H4 (cell line): ENCODE measurements around the gene ALAD. TPM values are rescaled to one million over a fixed set of nuclear protein-coding genes. Genes with fewer than 3 reads are reported as not detected.

Source experiments
- DNase-seq: peaks from one replicate; pipeline ENCODE4 v3.0.0-alpha.2; 2015; ENCODE audit warnings: low spot score
- total RNA-seq: library from RNA; depleted of rRNA; stranded (reverse); fragments of >200 nt; shearing (Covaris generic); gene quantifications from 2 replicates; pipeline ENCODE4 v1.2.3, GENCODE V29; 2014; rRNA removed

ALAD gene
- total RNA-seq, 1 experiment from 2014 or later = 6.3 TPM

DNA sequence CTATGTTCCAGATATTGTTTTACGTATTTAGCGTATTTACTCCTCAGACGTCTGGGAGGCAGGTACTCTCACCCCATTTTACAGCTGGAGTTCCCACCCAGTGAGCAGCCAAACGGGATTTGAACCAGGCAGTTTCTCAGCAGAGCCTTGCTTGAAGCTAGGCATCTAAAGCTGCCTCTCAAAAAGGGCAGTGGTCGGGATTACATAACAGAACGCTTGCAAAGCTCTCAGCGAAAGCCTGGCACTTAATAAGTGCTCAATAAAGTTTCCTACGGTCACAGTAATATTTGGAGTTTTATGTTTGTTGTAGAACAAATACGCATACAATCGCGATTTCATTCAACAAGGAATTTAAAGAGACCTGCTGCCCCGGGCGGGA lies 52.0 kb downstream of the ALAD start:
- no peak for DNase-seq

DNA sequence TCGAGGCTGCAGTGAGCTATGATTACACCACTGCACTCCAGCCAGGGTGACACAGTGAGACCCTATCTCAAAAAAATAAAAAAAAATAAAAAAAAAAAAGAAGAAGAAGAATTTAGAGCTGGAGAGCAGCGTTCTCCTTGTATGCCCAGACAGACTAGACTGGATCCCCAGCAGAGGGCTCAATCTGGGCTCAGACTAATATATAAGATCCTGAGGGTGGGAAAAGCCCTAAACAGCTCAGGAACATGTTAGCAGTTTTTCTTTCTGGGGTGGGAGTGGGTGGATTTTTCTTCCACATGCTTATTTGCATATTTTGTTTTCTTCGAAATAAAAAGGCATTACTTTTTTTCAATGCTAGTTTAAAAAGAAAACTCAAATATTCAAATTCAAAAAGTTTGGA lies 52.6 kb downstream of the ALAD start:
- DNase-seq = no peak

DNA sequence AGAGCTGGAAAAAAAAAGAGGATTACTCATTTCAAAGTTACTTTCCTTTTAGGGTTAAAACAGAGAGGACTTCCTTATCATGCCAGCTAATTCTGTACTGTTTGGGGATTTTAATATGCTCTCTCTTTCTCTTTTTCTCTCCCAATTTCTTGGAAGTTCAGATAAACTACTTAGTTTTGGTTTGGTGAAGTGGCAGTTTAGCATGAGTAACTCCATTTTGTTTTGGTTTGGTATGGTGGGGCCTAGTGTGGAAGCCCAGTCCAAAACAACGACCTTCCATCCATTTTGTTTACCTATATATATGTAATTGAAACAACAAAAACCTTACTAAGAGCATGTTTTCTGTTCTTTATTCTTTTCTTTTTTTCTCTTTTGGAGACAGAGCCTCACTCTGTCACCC lies 55.4 kb downstream of the ALAD start:
- no peak for DNase-seq

DNA sequence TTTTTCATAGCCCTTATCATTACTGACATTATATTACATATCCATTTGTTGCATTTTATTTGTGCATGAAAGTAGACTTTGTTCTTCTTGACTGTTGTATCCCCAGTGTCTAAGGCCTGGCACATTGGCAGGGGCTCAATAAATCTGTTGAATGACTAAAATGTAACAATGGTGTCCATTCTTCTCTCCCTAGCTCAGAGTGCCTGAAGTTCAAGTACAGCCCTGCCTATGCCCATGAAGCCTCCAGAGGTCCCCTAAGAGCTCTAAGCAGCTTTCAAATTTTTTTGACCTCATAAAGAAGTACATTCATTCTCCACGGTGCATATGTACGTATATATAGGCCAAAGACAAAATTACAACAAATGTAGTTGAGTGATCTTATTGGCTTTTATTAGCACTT lies 55.9 kb downstream of the ALAD start:
- DNase-seq = no peak

DNA sequence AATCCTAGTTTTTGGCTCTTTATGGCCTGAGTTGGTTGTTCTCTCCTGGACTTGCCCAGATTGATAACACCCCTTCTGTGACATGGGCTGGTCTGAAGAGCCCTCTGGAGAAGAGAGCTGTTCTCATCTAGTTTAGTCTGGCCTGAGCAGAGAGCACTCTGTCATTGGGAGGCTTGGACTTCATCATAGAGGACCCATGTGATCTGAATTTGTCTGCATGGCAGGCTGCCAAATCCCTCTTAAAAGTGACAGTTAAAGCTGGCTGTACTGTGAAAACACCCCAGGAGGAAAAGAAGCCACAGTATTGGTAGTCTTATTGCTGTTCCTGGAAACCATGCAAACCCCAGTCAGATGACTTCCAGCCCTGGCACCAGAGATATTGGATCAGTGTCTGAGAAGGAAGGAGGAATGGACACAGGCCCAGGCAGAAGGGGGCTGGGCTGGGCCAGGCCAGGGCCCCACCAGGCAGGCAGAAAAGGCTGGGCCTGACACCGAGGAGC lies 57.3 kb downstream of the ALAD start:
- DNase-seq = peak; percentile 75

DNA sequence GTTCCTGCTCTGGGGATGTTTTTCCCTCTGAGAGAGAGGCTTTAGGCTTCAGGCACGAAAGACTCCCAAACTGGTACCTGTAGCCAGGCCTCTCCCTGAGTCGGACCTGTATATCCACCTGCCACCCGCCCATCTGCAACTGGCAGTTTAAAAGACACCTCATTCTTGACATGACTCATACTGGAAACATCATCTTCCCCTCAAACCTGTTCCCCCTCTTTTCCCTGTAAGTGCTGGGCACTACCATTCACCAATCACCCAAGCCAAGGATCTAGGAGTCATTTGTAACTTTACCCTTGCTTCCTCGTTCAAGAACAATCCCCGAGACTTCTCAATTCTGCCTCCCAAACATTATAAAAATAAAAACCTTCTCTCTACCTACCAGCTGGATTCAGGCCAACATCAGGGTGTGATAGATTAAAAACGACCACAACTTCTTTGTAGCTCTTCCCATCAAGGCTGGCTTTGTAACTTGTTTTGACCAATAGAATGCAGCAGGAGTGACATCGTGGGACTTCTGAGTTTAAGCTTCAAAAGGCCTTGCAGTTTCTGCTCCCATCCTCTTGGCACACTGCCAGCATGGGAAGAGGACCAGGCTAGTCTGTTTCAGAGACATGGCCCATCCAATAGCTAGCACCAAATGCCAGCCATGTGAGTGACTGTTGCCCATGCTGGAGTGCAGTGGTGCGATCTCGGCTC lies 59.2 kb downstream of the ALAD start:
- DNase-seq = no peak

DNA sequence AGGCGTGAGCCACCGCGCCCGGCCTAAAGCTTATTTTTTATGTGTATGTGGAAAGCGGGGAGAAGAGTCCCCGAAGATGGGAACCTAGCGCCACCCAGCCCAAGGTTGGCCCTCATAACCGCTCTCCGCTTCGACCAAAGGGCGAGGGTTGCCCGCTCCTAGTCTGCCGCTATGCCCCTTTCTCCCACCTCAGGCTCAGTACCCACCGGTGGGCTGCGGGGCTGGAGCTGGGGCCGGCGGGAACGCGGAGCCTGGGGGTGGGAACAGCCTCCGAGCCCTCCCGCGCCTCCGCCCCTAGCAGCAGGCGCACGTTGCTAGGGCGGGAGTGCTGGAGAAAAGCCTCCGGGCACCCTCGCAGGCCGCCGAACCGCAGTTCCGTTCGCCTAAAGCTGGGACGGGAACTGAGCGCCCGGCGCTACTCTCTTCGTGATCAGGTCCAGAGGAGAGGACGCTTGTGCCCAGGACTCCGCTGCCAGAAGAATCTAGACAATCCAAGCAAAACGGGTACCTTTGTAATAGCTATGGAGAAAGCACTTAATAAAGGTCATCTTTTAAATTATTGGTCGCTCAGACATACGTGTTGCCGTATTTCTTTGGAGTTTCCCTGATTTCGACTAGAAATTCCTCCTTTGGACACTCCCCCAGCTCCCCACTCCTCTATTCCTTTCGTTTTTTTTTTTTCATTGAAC lies 60.9 kb downstream of the ALAD start, which contains the start of gene WDR31:
Gene WDR31 (minus strand): TSS at position 265 of the 689 bp plus-strand sequence. CDS start 8,253 bp downstream, outside the sequence.
- DNase-seq = peak; percentile 78

DNA sequence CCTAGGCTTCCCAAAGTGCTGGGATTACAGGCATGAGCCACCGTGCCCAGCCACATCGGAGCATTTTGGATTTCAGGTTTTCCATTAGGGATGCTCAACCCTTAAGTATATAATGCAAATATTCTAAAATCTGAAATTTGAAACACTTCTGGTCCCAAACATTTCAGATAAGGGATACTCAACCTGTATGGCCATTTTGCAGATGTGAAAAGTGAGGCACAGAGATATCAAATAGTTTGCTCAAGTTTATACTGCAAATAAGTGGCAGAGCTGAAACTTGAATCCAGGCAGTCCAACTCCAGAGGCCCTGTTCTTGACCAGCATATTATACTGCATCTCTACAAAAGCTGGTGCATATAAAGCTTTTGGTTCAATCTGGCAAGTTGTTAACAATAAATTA lies 63.4 kb downstream of the ALAD start:
- no peak for DNase-seq

Other genes with a start within 250 kb of the ALAD start
- 15.6 and 21.8 TPM in 2 replicates for gene FKBP15, start 180.0 kb downstream of the ALAD start, total RNA-seq
- 34.3 and 36.1 TPM in 2 replicates for gene SLC31A1, start 179.7 kb downstream of the ALAD start, total RNA-seq
- 81.9 and 83.9 TPM in 2 replicates for gene CDC26, start 125.7 kb downstream of the ALAD start, total RNA-seq
- gene PRPF4, start 125.6 kb downstream of the ALAD start, total RNA-seq = 44.1 and 45.9 TPM in 2 replicates
- not detected in 2 replicates for gene RNF183, start 97.9 kb downstream of the ALAD start, total RNA-seq
- gene WDR31, start 61.0 kb downstream of the ALAD start, total RNA-seq = 0.46 and 0.47 TPM in 2 replicates
- not detected in 2 replicates for gene BSPRY, start 51.7 kb downstream of the ALAD start, total RNA-seq
- gene HDHD3, start 24.3 kb downstream of the ALAD start, total RNA-seq = 13.8 and 14.5 TPM in 2 replicates
- 125 and 131 TPM in 2 replicates for gene POLE3, start 9.4 kb upstream of the ALAD start, total RNA-seq
- gene C9orf43, start 9.5 kb upstream of the ALAD start, total RNA-seq = 1.1 TPM in 1 of 2 replicates, not detected in the other
- gene RGS3, start 62.4 kb upstream of the ALAD start, total RNA-seq = 36.4 and 37.1 TPM in 2 replicates